H7 (cell line): ENCODE data around the gene CLK2. TPM values are rescaled to one million over a fixed set of nuclear protein-coding genes. Genes with fewer than 3 reads are reported as not detected.
A peak's percentile ranks its signal among the peaks of the same experiment; 100 is the strongest.

Experiments
- DNase-seq: peaks from one replicate; pipeline ENCODE4 v3.0.0; 2012
- H3K27me3 ChIP-seq: 2 replicates; pipeline ENCODE4 v1.6.0; 2011; ENCODE audit warnings: mild to moderate bottlenecking, low read length; ENCODE audit not compliant: control insufficient read depth, insufficient read depth
- H3K36me3 ChIP-seq: replicated peaks from 2 replicates; pipeline ENCODE4 v1.5.1; 2011; ENCODE audit warnings: low read length; ENCODE audit not compliant: control insufficient read depth, insufficient read depth
- H3K4me3 ChIP-seq: 2 replicates; pipeline ENCODE4 v1.5.1; 2011; ENCODE audit warnings: low read depth, mild to moderate bottlenecking, control low read depth, low read length, moderate library complexity; ENCODE audit not compliant: insufficient read depth
- total RNA-seq: library from RNA; depleted of rRNA; stranded (reverse); fragments of >200 nt; shearing (Covaris generic); gene quantifications from 2 replicates; pipeline ENCODE4 v1.2.3, GENCODE V29; 2014

Gene CLK2
- total RNA-seq, 1 experiment from 2014 or later: 38.7 TPM

- no peaks in the 10 kb centered on the region for H3K27me3 ChIP-seq
- DNase-seq: no peak
- H3K4me3 ChIP-seq: no peak overlapping the region
- H3K36me3 ChIP-seq: peaks cover 38% of the 10 kb centered on the region
Observed at GRCh38 chr1:155263067-155263466, 10.2 kb downstream of the CLK2 start.

GRCh38 chr1:155261852-155262673 lies 11.2 kb downstream of the CLK2 start, which contains the start of gene SCAMP3:
Gene SCAMP3 (minus strand): TSS chr1:155262360. CDS start chr1:155262151, 209 bp downstream.
- peaks cover 30% of the 10 kb centered on the region for H3K36me3 ChIP-seq
- no peaks in the 10 kb centered on the region for H3K27me3 ChIP-seq
- DNase-seq: peak; percentile 98
- peak within 1 kb of the TSS; percentile 91 for H3K4me3 ChIP-seq

DNA sequence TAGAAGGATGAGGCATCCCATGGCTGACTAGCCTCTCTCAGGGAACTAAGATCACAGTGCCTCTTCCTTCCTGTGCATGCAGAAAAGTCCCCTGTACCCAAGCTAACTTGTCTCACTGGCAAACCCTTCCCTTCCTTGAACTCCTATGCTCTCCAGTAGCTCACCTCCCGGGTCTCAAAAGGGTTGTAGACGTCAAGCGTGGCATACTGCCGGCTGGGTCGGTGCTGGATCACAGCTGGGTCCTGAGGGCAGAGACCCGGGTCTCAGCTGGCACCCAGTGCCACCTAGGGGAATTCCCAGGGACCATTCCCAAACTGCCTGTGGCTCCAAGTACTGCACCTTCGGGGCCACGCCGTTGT lies 11.8 kb downstream of the CLK2 start:
- DNase-seq: no peak
- Histone ChIP-seq H3K27me3 (no peaks in the 10 kb centered on the region), H3K36me3 (peaks cover 26% of the 10 kb centered on the region), H3K4me3 (peak overlapping the region; percentile 91)

GRCh38 chr1:155260276-155260675 lies 13.0 kb downstream of the CLK2 start:
- no peak for DNase-seq
- no peak overlapping the region for H3K4me3 ChIP-seq
- H3K27me3 ChIP-seq: no peaks in the 10 kb centered on the region
- H3K36me3 ChIP-seq: peaks cover 17% of the 10 kb centered on the region

GRCh38 chr1:155256058-155256852 lies 17.0 kb downstream of the CLK2 start:
- H3K4me3 ChIP-seq: peak overlapping the region; percentile 87

GRCh38 chr1:155255243-155256007 lies 17.9 kb downstream of the CLK2 start, which contains the start of gene ENTREP3:
Gene ENTREP3 (minus strand): TSS chr1:155255483. CDS start chr1:155254877, 606 bp downstream.
- Histone ChIP-seq H3K36me3 (no peaks in the 10 kb centered on the region; the same call in 1 of the 2 replicates), H3K4me3 (peak within 1 kb of the TSS; percentile 87), H3K27me3 (peaks cover 14% of the 10 kb centered on the region)
- DNase-seq: peak; percentile 99

More at GRCh38 chr1:155256058-155256852, 17.0 kb downstream of the CLK2 start:
- DNase-seq: peak; percentile 63
- Histone ChIP-seq H3K36me3 (no peaks in the 10 kb centered on the region; the same call in 1 of the 2 replicates), H3K27me3 (peaks cover 14% of the 10 kb centered on the region)

GRCh38 chr1:155254714-155255242 lies 18.5 kb downstream of the CLK2 start:
- H3K4me3 ChIP-seq: peak overlapping the region; percentile 87
- peak; percentile 79 for DNase-seq
- no peaks in the 10 kb centered on the region; the same call in 1 of the 2 replicates for H3K36me3 ChIP-seq
- H3K27me3 ChIP-seq: peaks cover 18% of the 10 kb centered on the region

GRCh38 chr1:155254228-155254713 lies 19.0 kb downstream of the CLK2 start:
- H3K27me3 ChIP-seq: peaks cover 18% of the 10 kb centered on the region
- no peak for DNase-seq
- peak overlapping the region; percentile 87 for H3K4me3 ChIP-seq
- H3K36me3 ChIP-seq: no peaks in the 10 kb centered on the region; the same call in 1 of the 2 replicates

GRCh38 chr1:155253797-155254196 lies 19.5 kb downstream of the CLK2 start:
- H3K4me3 ChIP-seq: no peak overlapping the region
- peaks cover 18% of the 10 kb centered on the region for H3K27me3 ChIP-seq
- no peak for DNase-seq
- H3K36me3 ChIP-seq: no peaks in the 10 kb centered on the region; the same call in 1 of the 2 replicates

DNA sequence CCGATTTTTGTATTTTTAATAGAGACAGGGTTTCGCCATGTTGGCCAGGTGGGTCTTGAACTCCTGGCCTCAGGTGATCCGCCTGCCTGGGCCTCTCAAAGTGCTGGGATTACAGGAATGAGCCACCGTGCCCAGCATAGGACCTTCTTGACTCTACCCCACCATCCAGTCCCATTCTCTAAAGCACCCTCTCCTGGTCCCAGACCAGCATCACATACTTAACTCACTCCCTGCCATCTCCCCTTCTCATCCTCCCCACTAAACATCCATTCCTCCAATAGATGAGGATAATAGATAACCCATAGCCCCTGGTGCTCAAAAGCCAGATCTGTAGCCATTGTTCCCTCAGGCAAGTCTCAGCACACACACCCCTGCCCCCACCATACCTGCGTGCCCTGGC lies 20.1 kb downstream of the CLK2 start:
- Histone ChIP-seq H3K36me3 (no peaks in the 10 kb centered on the region; the same call in 1 of the 2 replicates), H3K4me3 (no peak overlapping the region), H3K27me3 (peaks cover 18% of the 10 kb centered on the region)
- peak; percentile 68 for DNase-seq

GRCh38 chr1:155251566-155251965 lies 21.7 kb downstream of the CLK2 start:
- no peaks in the 10 kb centered on the region; the same call in none of the 2 replicates for H3K36me3 ChIP-seq
- no peak overlapping the region for H3K4me3 ChIP-seq
- no peak for DNase-seq
- peaks cover 20% of the 10 kb centered on the region for H3K27me3 ChIP-seq

DNA sequence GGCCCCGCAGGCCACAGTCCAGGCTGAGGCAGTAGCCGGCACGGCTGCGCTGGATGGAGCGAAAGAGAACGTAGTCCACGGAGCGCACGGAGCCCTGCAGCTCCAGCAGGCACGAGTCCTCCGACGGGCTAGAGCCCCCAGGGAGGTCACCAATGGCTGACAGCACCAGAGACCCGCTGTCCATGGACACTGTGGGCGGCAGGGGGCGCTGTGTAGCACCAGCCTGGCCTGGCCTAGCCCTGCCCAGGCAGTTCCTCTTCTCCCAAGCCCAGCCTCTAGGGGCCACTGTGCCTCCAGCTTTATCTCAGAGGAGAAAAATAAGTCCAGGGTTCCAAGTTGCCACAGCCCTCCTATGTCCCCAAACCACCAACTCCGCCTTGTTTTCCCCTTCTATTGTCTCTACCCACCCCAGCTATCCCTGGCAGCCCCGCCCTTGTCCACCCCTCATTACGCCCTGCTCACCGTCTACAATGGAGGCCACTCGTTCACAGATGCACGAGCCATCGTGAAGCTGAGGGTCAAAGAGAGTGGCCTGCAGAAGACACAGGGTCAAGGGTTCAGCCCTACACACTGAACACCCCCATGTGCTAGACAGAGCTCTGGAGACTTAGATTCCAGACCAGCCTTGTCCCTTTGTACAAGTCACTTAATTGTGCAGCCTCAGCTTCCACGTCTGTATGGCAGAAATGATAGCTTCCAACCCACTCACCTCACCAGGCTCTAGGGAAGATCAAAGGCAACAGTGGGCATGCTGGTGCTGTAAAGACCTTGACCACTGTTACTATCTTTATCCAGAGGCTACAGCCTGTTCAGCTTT lies 22.5 kb downstream of the CLK2 start:
- no peaks in the 10 kb centered on the region; the same call in none of the 2 replicates for H3K36me3 ChIP-seq
- peak overlapping the region; percentile 82 for H3K4me3 ChIP-seq
- peak; percentile 99 for DNase-seq
- H3K27me3 ChIP-seq: peaks cover 24% of the 10 kb centered on the region

GRCh38 chr1:155250246-155250632 lies 23.1 kb downstream of the CLK2 start:
- Histone ChIP-seq H3K4me3 (peak overlapping the region; percentile 82), H3K27me3 (peaks cover 26% of the 10 kb centered on the region), H3K36me3 (no peaks in the 10 kb centered on the region; the same call in none of the 2 replicates)
- peak; percentile 90 for DNase-seq
